Naive thymus-derived CD4-positive, alpha-beta T cell (primary cell): ENCODE measurements around the gene NDUFV3. TPM values are rescaled to one million over a fixed set of nuclear protein-coding genes. Genes with fewer than 3 reads are reported as not detected.
"Not testable (repeated sequence)": the region's sequence is repeated elsewhere in the genome, so short reads cannot be mapped to it uniquely, and the experiment has no call there.

ENCODE experiments used
- ATAC-seq: fragments of 150-1000 bp; cut with Tn5 transposase; 2 replicates; pipeline ENCODE4 v1.10.0; 2021; ENCODE audit warnings: mild to moderate bottlenecking, moderate library complexity
- CTCF ChIA-PET: fragments of 350-600 bp; sonication (Branson Sonifier 250); formaldehyde crosslinking; loops from one replicate; lab custom pipeline; 2021; ENCODE audit warnings: antibody characterized with exemption; lab: Charles Lee
- POLR2A ChIA-PET: fragments of 350-600 bp; sonication (Branson Sonifier 250); formaldehyde crosslinking; loops from one replicate; lab custom pipeline; 2021; ENCODE audit warnings: antibody characterized with exemption, inconsistent platforms; lab: Charles Lee
- DNase-seq, 9 donors: peaks; one replicate each; pipeline versions ENCODE4 v3.0.0 to v3.0.0-alpha.2; 2020 to 2022; ENCODE audit warnings: mixed read lengths in 1 of 9
- H3K27ac ChIP-seq: one replicate; pipeline ENCODE4 v1.7.0; 2013; ENCODE audit warnings: mild to moderate bottlenecking, low read depth, low read length, moderate library complexity
- H3K27me3 ChIP-seq, 2 donors: one replicate each; pipeline ENCODE4 v1.7.0; 2013; ENCODE audit warnings: low read length in 2 of 2, mild to moderate bottlenecking in 2 of 2, moderate library complexity in 2 of 2; ENCODE audit not compliant: control insufficient read depth in 2 of 2, insufficient read depth in 2 of 2
- H3K36me3 ChIP-seq, 3 experiments: 1 replicate in 2 of 3; 2 replicates in 1 of 3; pipeline ENCODE4 v1.7.0; 2013; ENCODE audit warnings: low read length in 3 of 3, mild to moderate bottlenecking in 3 of 3, moderate library complexity in 1 of 3; ENCODE audit not compliant: insufficient read depth in 3 of 3, control insufficient read depth in 2 of 3
- H3K4me1 ChIP-seq, 2 donors: one replicate each; pipeline ENCODE4 v1.7.0; 2013; ENCODE audit warnings: low read length in 2 of 2, mild to moderate bottlenecking in 2 of 2, moderate library complexity in 1 of 2; ENCODE audit not compliant: control insufficient read depth in 2 of 2, insufficient read depth in 2 of 2
- H3K4me3 ChIP-seq: 2 replicates; pipeline ENCODE4 v1.7.0; 2013; ENCODE audit warnings: mild to moderate bottlenecking, low read length
- H3K9me3 ChIP-seq, 3 experiments: 1 replicate in 2 of 3; 2 replicates in 1 of 3; pipeline ENCODE4 v1.7.0; 2013; ENCODE audit warnings: low read length in 3 of 3; ENCODE audit not compliant: control insufficient read depth in 2 of 3
- H3K27ac Mint-ChIP-seq, 9 donors: one replicate each; pipeline ENCODE4 v1.8.0; 2020 to 2022; ENCODE audit warnings: mixed read lengths in 9 of 9, mild to moderate bottlenecking in 8 of 9, moderate library complexity in 5 of 9, inconsistent platforms in 2 of 9
- H3K27me3 Mint-ChIP-seq, 5 donors: one replicate each; pipeline ENCODE4 v1.8.0; 2021 to 2022; ENCODE audit warnings: mixed read lengths in 5 of 5, mild to moderate bottlenecking in 1 of 5
- H3K36me3 Mint-ChIP-seq, 5 donors: one replicate each; pipeline ENCODE4 v1.8.0; 2020 to 2022; ENCODE audit warnings: mixed read lengths in 5 of 5, mild to moderate bottlenecking in 3 of 5, inconsistent platforms in 1 of 5
- H3K4me1 Mint-ChIP-seq, 7 donors: one replicate each; pipeline ENCODE4 v1.8.0; 2020 to 2022; ENCODE audit warnings: mixed read lengths in 7 of 7, mild to moderate bottlenecking in 3 of 7, inconsistent platforms in 1 of 7
- H3K4me3 Mint-ChIP-seq, 10 donors: one replicate each; pipeline ENCODE4 v1.8.0; 2020 to 2022; ENCODE audit warnings: mild to moderate bottlenecking in 10 of 10, mixed read lengths in 10 of 10, moderate library complexity in 6 of 10, inconsistent platforms in 2 of 10
- H3K9me3 Mint-ChIP-seq, 11 donors: one replicate each; pipeline ENCODE4 v1.8.0; 2020 to 2022; ENCODE audit warnings: mixed read lengths in 11 of 11, mild to moderate bottlenecking in 4 of 11, inconsistent platforms in 1 of 11, moderate library complexity in 1 of 11
- intact Hi-C, 2 donors: fragments of 100-400 bp; cut with micrococcal nuclease; formaldehyde crosslinking; loops; one replicate each; pipeline ENCODE4 v1.15.1; 2023
- polyA plus RNA-seq, 2 donors: library from polyadenylated mRNA; unstranded; fragments of 300-500 nt; fragmentation: Illumina TruSeq; gene quantifications; one replicate each; pipeline ENCODE4 v1.2.3, GENCODE V29; 2021
- total RNA-seq, 6 experiments: library from RNA in 5 of 6; stranded (reverse) in 5 of 6; gene quantifications; 1 replicate in 5 of 6; 2 replicates in 1 of 6; pipeline ENCODE4 v1.2.3 and lab custom pipeline; 2021 to 2026

NDUFV3 gene
- total and polyA plus RNA-seq, 7 experiments from 2014 or later: 20.0 to 33.1 (median 28.4) TPM

- Histone ChIP-seq H3K9me3 (no peaks in the 10 kb centered on the region), H3K36me3 (no peaks in the 10 kb centered on the region), H3K4me1 (no peaks in the 10 kb centered on the region), H3K27me3 (no peaks in the 10 kb centered on the region), H3K4me3 (no peak overlapping the region), H3K27ac (no peak overlapping the region)
- H3K27me3 Mint-ChIP-seq: no peaks in the 10 kb centered on the region
- peaks cover 0 to 4% (median 0%) of the 10 kb centered on the region in 7 donors for H3K4me1 Mint-ChIP-seq
- no peak for DNase-seq
- ATAC-seq: no peak
- intact Hi-C loops: no loop called here
- H3K9me3 Mint-ChIP-seq: no peaks in the 10 kb centered on the region
- CTCF ChIA-PET: no interaction called here
- H3K4me3 Mint-ChIP-seq: no peak overlapping the region
- POLR2A ChIA-PET: no interaction called here
- H3K36me3 Mint-ChIP-seq: peaks cover 0 to 5% (median 0%) of the 10 kb centered on the region in 5 donors
- H3K27ac Mint-ChIP-seq: peak overlapping the region in 1 of 9 donors; percentile 15
Observed at GRCh38 chr21:42931560-42932235, 38.6 kb downstream of the NDUFV3 start.

GRCh38 chr21:42932378-42933136 is 39.4 kb downstream of the NDUFV3 start:
- ATAC-seq, H3K27me3 ChIP-seq, H3K4me1 Mint-ChIP-seq, intact Hi-C loops, H3K27me3 Mint-ChIP-seq, H3K4me3 Mint-ChIP-seq, POLR2A ChIA-PET, H3K4me3 ChIP-seq, H3K27ac ChIP-seq, H3K9me3 Mint-ChIP-seq, H3K36me3 ChIP-seq, H3K9me3 ChIP-seq, CTCF ChIA-PET, H3K4me1 ChIP-seq, H3K36me3 Mint-ChIP-seq, DNase-seq: not testable (repeated sequence)
- H3K27ac Mint-ChIP-seq: peak overlapping the region in 1 of 9 donors; percentile 42

GRCh38 chr21:42933137-42933970 is 40.2 kb downstream of the NDUFV3 start:
- ATAC-seq, H3K4me3 Mint-ChIP-seq, DNase-seq, CTCF ChIA-PET, H3K4me1 ChIP-seq, H3K4me1 Mint-ChIP-seq, H3K36me3 Mint-ChIP-seq, intact Hi-C loops, H3K4me3 ChIP-seq, H3K27me3 Mint-ChIP-seq, H3K9me3 Mint-ChIP-seq, H3K27ac ChIP-seq, H3K9me3 ChIP-seq, H3K27me3 ChIP-seq, POLR2A ChIA-PET, H3K36me3 ChIP-seq: not testable (repeated sequence)
- peak overlapping the region in 1 of 9 donors; percentile 42 for H3K27ac Mint-ChIP-seq

- H3K27me3 Mint-ChIP-seq, H3K27ac ChIP-seq, ATAC-seq, H3K4me3 Mint-ChIP-seq, H3K4me1 ChIP-seq, H3K9me3 ChIP-seq, H3K36me3 ChIP-seq, DNase-seq, H3K27ac Mint-ChIP-seq, H3K4me3 ChIP-seq, POLR2A ChIA-PET, H3K4me1 Mint-ChIP-seq, intact Hi-C loops, H3K9me3 Mint-ChIP-seq, H3K36me3 Mint-ChIP-seq, H3K27me3 ChIP-seq: not testable (repeated sequence)
- CTCF ChIA-PET: interaction anchor here (0.7 kb wide), 1 partner anchor 10 kb away, joined by 3 read pairs; no protein-coding TSS in a partner anchor
Observed at GRCh38 chr21:42933973-42934372, 40.9 kb downstream of the NDUFV3 start.

GRCh38 chr21:42936360-42936759 is 43.3 kb downstream of the NDUFV3 start:
- H3K4me3 ChIP-seq, H3K36me3 ChIP-seq, H3K9me3 Mint-ChIP-seq, intact Hi-C loops, H3K27me3 ChIP-seq, POLR2A ChIA-PET, H3K4me1 ChIP-seq, H3K4me1 Mint-ChIP-seq, H3K9me3 ChIP-seq, DNase-seq, H3K27me3 Mint-ChIP-seq, H3K4me3 Mint-ChIP-seq, H3K27ac Mint-ChIP-seq, CTCF ChIA-PET, H3K27ac ChIP-seq, ATAC-seq: not testable (repeated sequence)
- H3K36me3 Mint-ChIP-seq: peaks cover 0 to 10% (median 0%) of the 10 kb centered on the region in 5 donors

GRCh38 chr21:42937034-42937940 is 44.2 kb downstream of the NDUFV3 start:
- H3K4me1 ChIP-seq, H3K9me3 ChIP-seq, ATAC-seq, H3K36me3 ChIP-seq, H3K27me3 Mint-ChIP-seq, H3K4me3 Mint-ChIP-seq, intact Hi-C loops, H3K27ac ChIP-seq, H3K27me3 ChIP-seq, CTCF ChIA-PET, POLR2A ChIA-PET, H3K9me3 Mint-ChIP-seq, H3K4me1 Mint-ChIP-seq, DNase-seq, H3K4me3 ChIP-seq: not testable (repeated sequence)
- peak overlapping the region in 2 of 9 donors; percentile 25 to 50 for H3K27ac Mint-ChIP-seq
- H3K36me3 Mint-ChIP-seq: peaks cover 0 to 10% (median 0%) of the 10 kb centered on the region in 5 donors
